SU-DHL-6 (cell line): ENCODE measurements around the gene DTD2.

Experiments
- H2AFZ ChIP-seq: fragments of 200-600 bp; sonication (generic); 2 replicates; pipeline ENCODE4 v1.6.1; 2014; ENCODE audit warnings: low read depth, mild to moderate bottlenecking, moderate library complexity, mixed read lengths, antibody characterized with exemption, low read length; ENCODE audit not compliant: severe bottlenecking
- H3F3A ChIP-seq: fragments of 200-600 bp; shearing (Covaris generic); 2 replicates; pipeline ENCODE4 v1.6.0; 2016; ENCODE audit warnings: antibody characterized with exemption, mild to moderate bottlenecking; ENCODE audit not compliant: insufficient read depth
- H3K27ac ChIP-seq: fragments of 200-600 bp; sonication (generic); 2 replicates; pipeline ENCODE4 v1.5.1; 2016; ENCODE audit warnings: low read depth, mild to moderate bottlenecking, low read length, moderate library complexity, mixed read lengths
- H3K27me3 ChIP-seq: fragments of 200-600 bp; sonication (generic), shearing (Covaris generic); 2 replicates; pipeline ENCODE4 v1.6.0; 2014; ENCODE audit warnings: mild to moderate bottlenecking, low read length
- H3K36me3 ChIP-seq: fragments of 200-600 bp; sonication (generic); 2 replicates; pipeline ENCODE4 v1.6.1; 2014; ENCODE audit warnings: mild to moderate bottlenecking, low read length, mixed read lengths
- H3K4me2 ChIP-seq: fragments of 300-600, 200-600 bp; shearing (Covaris generic), sonication (generic); 2 replicates; pipeline ENCODE4 v1.6.0; 2014; ENCODE audit warnings: low read length, low read depth, mild to moderate bottlenecking; ENCODE audit not compliant: poor library complexity, severe bottlenecking
- H3K4me3 ChIP-seq: fragments of 200-600 bp; sonication (generic); 2 replicates; pipeline ENCODE4 v1.5.1; 2014; ENCODE audit warnings: antibody characterized with exemption, low read length, mild to moderate bottlenecking, mixed read lengths; ENCODE audit not compliant: insufficient read depth, poor library complexity, severe bottlenecking
- H3K79me2 ChIP-seq: fragments of 200-600 bp; sonication (generic); 2 replicates; pipeline ENCODE4 v1.6.1; 2014; ENCODE audit warnings: mild to moderate bottlenecking, low read length, moderate library complexity; ENCODE audit not compliant: insufficient read depth
- H3K9ac ChIP-seq: fragments of 200-600 bp; sonication (generic); 2 replicates; pipeline ENCODE4 v1.7.0; 2014; ENCODE audit warnings: mild to moderate bottlenecking, low read length
- H3K9me2 ChIP-seq: fragments of 200-600 bp; sonication (generic); replicated peaks from 2 replicates; pipeline ENCODE4 v1.6.1; 2014; ENCODE audit warnings: low read length; ENCODE audit not compliant: insufficient read depth
- H3K9me3 ChIP-seq: fragments of 200-600 bp; sonication (generic); 2 replicates; pipeline ENCODE4 v1.6.1; 2014; ENCODE audit warnings: low read length, mixed read lengths; ENCODE audit not compliant: insufficient read depth
- H4K20me1 ChIP-seq: fragments of 200-600 bp; sonication (generic); 2 replicates; pipeline ENCODE4 v1.6.1; 2014; ENCODE audit warnings: low read depth, mild to moderate bottlenecking, antibody characterized with exemption, low read length, moderate library complexity, mixed read lengths
- CTCF ChIP-seq: fragments of 200-600 bp; sonication (generic); IDR thresholded peaks from one replicate; pipeline ENCODE4 v1.5.1; 2017; ENCODE audit warnings: antibody characterized with exemption, mild to moderate bottlenecking, low read length, moderate library complexity; ENCODE audit not compliant: insufficient read depth, poor library complexity, severe bottlenecking
- EZH2phosphoT487 ChIP-seq: fragments of 200-600 bp; sonication (generic), shearing (Covaris generic); conservative IDR thresholded peaks from 2 replicates; pipeline ENCODE4 v1.6.1; 2018; ENCODE audit warnings: mild to moderate bottlenecking, antibody characterized with exemption, low read length, moderate library complexity, mixed read lengths

Gene DTD2

DNA sequence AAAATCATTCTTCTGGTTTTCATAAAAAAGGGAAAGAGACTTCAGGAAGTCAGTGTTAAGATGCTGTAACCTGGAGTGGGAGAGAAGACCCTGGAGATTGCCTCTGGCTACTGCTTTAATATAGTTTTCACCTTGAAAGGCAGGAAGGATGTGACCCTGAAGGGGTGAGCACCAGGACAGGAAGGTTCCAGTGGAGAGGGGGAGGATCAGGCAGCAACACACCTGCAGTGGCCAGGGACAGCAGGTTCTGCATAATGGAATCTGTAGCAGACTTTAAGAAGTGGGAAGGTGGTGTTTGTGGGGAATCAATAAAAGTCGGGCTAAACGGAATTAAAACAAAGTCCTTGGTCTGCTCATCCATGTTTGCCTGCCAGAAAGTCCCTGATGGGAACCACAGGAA, 30.6 kb downstream of the DTD2 start:
- no peaks in the 10 kb centered on the region for H3K79me2 ChIP-seq
- no peak overlapping the region for H2AFZ ChIP-seq
- no peak overlapping the region for H3K27ac ChIP-seq
- TF ChIP-seq CTCF (no peak), EZH2phosphoT487 (no peak)
- peaks cover 1% of the 10 kb centered on the region; the same call in 1 of the 2 replicates for H3F3A ChIP-seq
- H3K4me3 ChIP-seq: no peak overlapping the region
- H3K4me2 ChIP-seq: no peak overlapping the region
- no peak overlapping the region for H3K9ac ChIP-seq
- H4K20me1 ChIP-seq: no peaks in the 10 kb centered on the region
- no peaks in the 10 kb centered on the region for H3K36me3 ChIP-seq
- no peaks in the 10 kb centered on the region for H3K27me3 ChIP-seq
- H3K9me3 ChIP-seq: no peaks in the 10 kb centered on the region
- H3K9me2 ChIP-seq: no peaks in the 10 kb centered on the region

DNA sequence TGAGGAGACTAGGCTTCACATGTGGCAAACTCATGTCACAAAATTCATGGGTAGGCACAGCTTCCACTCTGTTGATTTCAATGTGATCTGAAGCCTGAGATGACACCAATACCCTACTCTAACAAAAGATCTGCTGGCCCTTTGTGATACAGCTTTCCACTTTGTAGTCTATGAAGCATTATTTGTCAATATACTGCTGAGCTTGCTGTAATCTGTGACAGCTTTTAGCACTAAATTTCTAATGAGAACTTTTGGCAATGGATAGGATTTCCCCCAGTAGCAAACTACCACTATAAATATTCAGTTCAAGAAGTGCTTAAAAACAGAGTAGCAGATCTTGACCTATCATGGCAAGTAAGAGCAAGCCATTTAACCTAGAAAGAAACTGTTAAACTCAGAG, 31.4 kb downstream of the DTD2 start:
- Histone ChIP-seq H4K20me1 (no peaks in the 10 kb centered on the region), H3K9me2 (no peaks in the 10 kb centered on the region), H3F3A (peaks cover 9% of the 10 kb centered on the region; the same call in 1 of the 2 replicates), H3K27me3 (no peaks in the 10 kb centered on the region), H3K9ac (no peak overlapping the region), H3K36me3 (no peaks in the 10 kb centered on the region), H3K4me2 (no peak overlapping the region), H3K79me2 (no peaks in the 10 kb centered on the region), H3K4me3 (no peak overlapping the region), H3K27ac (no peak overlapping the region), H3K9me3 (no peaks in the 10 kb centered on the region), H2AFZ (no peak overlapping the region)
- TF ChIP-seq EZH2phosphoT487 (no peak), CTCF (no peak)

- H3K9me3 ChIP-seq: no peaks in the 10 kb centered on the region
- peak overlapping the region; percentile 70 for H3K9ac ChIP-seq
- no peaks in the 10 kb centered on the region for H4K20me1 ChIP-seq
- peak overlapping the region; percentile 82 for H3K4me3 ChIP-seq
- no peaks in the 10 kb centered on the region for H3K9me2 ChIP-seq
- peaks cover 9% of the 10 kb centered on the region; the same call in 1 of the 2 replicates for H3F3A ChIP-seq
- no peaks in the 10 kb centered on the region for H3K36me3 ChIP-seq
- peak overlapping the region; percentile 87 for H2AFZ ChIP-seq
- no peaks in the 10 kb centered on the region for H3K27me3 ChIP-seq
- peak overlapping the region; percentile 36; the same call in 1 of the 2 replicates for H3K27ac ChIP-seq
- H3K4me2 ChIP-seq: peak overlapping the region; percentile 80
- TF ChIP-seq CTCF: no peak
- no peak for TF ChIP-seq EZH2phosphoT487
- peaks cover 5% of the 10 kb centered on the region; the same call in 1 of the 2 replicates for H3K79me2 ChIP-seq
These were observed 36.1 kb downstream of the DTD2 start for GRCh38 chr14:31421200-31421599.
